ENCODE data around the gene YARS1.

DNA sequence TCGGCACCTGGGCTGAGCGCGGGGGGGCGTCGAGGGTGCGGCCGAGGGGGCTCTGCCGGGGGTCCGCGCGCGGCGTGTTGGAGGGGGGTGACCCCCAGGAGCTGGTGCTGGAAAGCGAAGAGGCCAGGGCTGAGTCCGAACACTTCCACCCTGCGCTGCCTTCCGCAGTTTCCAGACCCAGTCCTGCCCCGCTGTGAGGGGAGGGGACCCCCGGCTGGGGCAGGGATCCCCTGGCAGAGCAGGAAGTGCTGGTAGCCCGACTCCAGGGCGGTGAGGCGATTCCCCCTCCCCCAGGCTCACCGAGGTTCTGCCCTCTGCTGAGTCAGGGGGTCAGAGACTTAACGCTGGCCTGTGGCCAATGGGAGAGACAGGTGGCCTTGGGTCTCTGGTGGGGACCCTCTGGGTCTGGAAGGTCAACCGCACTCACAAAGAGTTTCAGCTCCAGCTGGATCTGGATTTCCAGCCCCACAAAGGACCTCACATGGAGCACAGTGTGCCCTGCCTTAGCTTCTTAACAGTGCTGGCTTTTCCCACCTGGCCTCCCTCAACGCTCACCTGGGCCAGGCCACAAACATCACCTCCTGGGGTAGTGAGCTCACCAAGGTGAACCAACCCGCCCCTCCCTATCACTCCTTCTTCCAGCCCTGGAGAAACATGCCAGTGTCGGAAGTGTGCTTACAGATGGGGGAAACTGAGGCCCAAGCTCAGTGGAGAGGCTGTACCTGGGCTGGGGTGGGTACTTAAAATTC is 74.8 kb downstream of the YARS1 start:
- no peak for TF ChIP-seq EZH2 (IDR thresholded peaks at IDR 0.05; ENCODE audit: low read depth)
- TF ChIP-seq, protein P1, sequence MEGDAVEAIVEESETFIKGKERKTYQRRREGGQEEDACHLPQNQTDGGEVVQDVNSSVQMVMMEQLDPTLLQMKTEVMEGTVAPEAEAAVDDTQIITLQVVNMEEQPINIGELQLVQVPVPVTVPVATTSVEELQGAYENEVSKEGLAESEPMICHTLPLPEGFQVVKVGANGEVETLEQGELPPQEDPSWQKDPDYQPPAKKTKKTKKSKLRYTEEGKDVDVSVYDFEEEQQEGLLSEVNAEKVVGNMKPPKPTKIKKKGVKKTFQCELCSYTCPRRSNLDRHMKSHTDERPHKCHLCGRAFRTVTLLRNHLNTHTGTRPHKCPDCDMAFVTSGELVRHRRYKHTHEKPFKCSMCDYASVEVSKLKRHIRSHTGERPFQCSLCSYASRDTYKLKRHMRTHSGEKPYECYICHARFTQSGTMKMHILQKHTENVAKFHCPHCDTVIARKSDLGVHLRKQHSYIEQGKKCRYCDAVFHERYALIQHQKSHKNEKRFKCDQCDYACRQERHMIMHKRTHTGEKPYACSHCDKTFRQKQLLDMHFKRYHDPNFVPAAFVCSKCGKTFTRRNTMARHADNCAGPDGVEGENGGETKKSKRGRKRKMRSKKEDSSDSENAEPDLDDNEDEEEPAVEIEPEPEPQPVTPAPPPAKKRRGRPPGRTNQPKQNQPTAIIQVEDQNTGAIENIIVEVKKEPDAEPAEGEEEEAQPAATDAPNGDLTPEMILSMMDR (conservative IDR thresholded peaks at IDR 0.05) = no peak

All from PC-9 (cell line).